ENCODE data around the gene IKZF3. TPM values are rescaled to one million over a fixed set of nuclear protein-coding genes. Genes with fewer than 3 reads are reported as not detected.

IKZF3 gene
- total RNA-seq, 1 experiment from 2014 or later: 0.81 TPM

GRCh38 chr17:39814497-39814896, 49.6 kb downstream of the IKZF3 start (continued):
- TF ChIP-seq ATF3 (CRISPR knock-in tag; conservative IDR thresholded peaks at IDR 0.05): no peak
- no peak for TF ChIP-seq PRRX2 (CRISPR knock-in tag; IDR thresholded peaks at IDR 0.05)

- Mint-ChIP-seq H3K36me3 (no peaks in the 10 kb centered on the region), H3K27me3 (ENCODE audit: low read depth) (no peaks in the 10 kb centered on the region), H3K9me3 (no peaks in the 10 kb centered on the region), H3K27ac (no peak overlapping the region), H3K4me1 (peaks cover 14% of the 10 kb centered on the region), H3K4me3 (no peak overlapping the region)
- ATAC-seq (no peak), DNase-seq (ENCODE audit: low spot score) (no peak)
- TF ChIP-seq USF2 (CRISPR knock-in tag; IDR thresholded peaks at IDR 0.05) (no peak), GRHL2 (CRISPR knock-in tag; IDR thresholded peaks at IDR 0.05; ENCODE audit: insufficient replicate concordance, severe bottlenecking) (no peak), SMAD3 (CRISPR knock-in tag; IDR thresholded peaks at IDR 0.05; ENCODE audit: borderline replicate concordance) (no peak), GTF2I (CRISPR knock-in tag; conservative IDR thresholded peaks at IDR 0.05) (no peak), FOXK1 (CRISPR knock-in tag; IDR thresholded peaks at IDR 0.05) (no peak), SMAD4 (CRISPR knock-in tag; IDR thresholded peaks at IDR 0.05) (no peak)
- ChIA-PET POLR2A (interaction anchor here (0.5 kb wide), 1 partner anchor 614 kb away, joined by 3 read pairs; the partner anchor contains the start of gene RPL19), CTCF (no interaction called here)
These were observed 50.5 kb downstream of the IKZF3 start for GRCh38 chr17:39813631-39814030.

GRCh38 chr17:39812466-39812865, 51.6 kb downstream of the IKZF3 start:
- Mint-ChIP-seq H3K27me3 (ENCODE audit: low read depth) (no peaks in the 10 kb centered on the region), H3K4me3 (no peak overlapping the region), H3K4me1 (peaks cover 14% of the 10 kb centered on the region), H3K9me3 (no peaks in the 10 kb centered on the region), H3K27ac (no peak overlapping the region), H3K36me3 (no peaks in the 10 kb centered on the region)
- ChIA-PET CTCF (interaction anchor here (0.9 to 2.2 kb wide), 3 partner anchors 22 to 264 kb away, joined by 3 to 14 read pairs (median 3); no protein-coding TSS in a partner anchor), POLR2A (interaction anchor here (0.6 to 0.7 kb wide), 2 partner anchors 33 to 93 kb away, joined by 3 to 5 read pairs; no protein-coding TSS in a partner anchor)
- DNase-seq (ENCODE audit: low spot score) (no peak), ATAC-seq (no peak)
- no peak for TF ChIP-seq KAT7 (CRISPR knock-in tag; IDR thresholded peaks at IDR 0.05; ENCODE audit: borderline replicate concordance)
- TF ChIP-seq ZNF281 (CRISPR knock-in tag; IDR thresholded peaks at IDR 0.05): no peak
- TF ChIP-seq STAT6 (CRISPR knock-in tag; conservative IDR thresholded peaks at IDR 0.05; ENCODE audit: low read depth): no peak
- no peak for TF ChIP-seq CREM (CRISPR knock-in tag; IDR thresholded peaks at IDR 0.05)
- TF ChIP-seq TP53 (CRISPR knock-in tag; IDR thresholded peaks at IDR 0.05): no peak
- TF ChIP-seq ATF6 (CRISPR knock-in tag; IDR thresholded peaks at IDR 0.05): no peak
- no peak for TF ChIP-seq ATF2 (CRISPR knock-in tag; IDR thresholded peaks at IDR 0.05; ENCODE audit: borderline replicate concordance, low read depth)
- no peak for TF ChIP-seq ZNF423 (CRISPR knock-in tag; IDR thresholded peaks at IDR 0.05)
- no peak for TF ChIP-seq IRF1 (CRISPR knock-in tag; IDR thresholded peaks at IDR 0.05)
- no peak for TF ChIP-seq ERG (CRISPR knock-in tag; IDR thresholded peaks at IDR 0.05)
- no peak for TF ChIP-seq NFATC4 (CRISPR knock-in tag; IDR thresholded peaks at IDR 0.05)
- no peak for TF ChIP-seq EMX1 (CRISPR knock-in tag; IDR thresholded peaks at IDR 0.05)
- no peak for TF ChIP-seq RELA (CRISPR knock-in tag; IDR thresholded peaks at IDR 0.05; ENCODE audit: borderline replicate concordance)
